Stimulated activated CD4-positive, alpha-beta T cell treated with anti-CD3 and anti-CD28 coated beads, TNF-alpha, amount 100 ng/mL, for 1 hour (primary cell): ENCODE measurements around the gene TBCD.

Experiments
- DNase-seq, 3 donors: peaks; one replicate each; pipeline ENCODE4 v3.0.0-alpha.2; 2020; ENCODE audit warnings: low read depth in 3 of 3, low spot score in 1 of 3

Gene TBCD

DNA sequence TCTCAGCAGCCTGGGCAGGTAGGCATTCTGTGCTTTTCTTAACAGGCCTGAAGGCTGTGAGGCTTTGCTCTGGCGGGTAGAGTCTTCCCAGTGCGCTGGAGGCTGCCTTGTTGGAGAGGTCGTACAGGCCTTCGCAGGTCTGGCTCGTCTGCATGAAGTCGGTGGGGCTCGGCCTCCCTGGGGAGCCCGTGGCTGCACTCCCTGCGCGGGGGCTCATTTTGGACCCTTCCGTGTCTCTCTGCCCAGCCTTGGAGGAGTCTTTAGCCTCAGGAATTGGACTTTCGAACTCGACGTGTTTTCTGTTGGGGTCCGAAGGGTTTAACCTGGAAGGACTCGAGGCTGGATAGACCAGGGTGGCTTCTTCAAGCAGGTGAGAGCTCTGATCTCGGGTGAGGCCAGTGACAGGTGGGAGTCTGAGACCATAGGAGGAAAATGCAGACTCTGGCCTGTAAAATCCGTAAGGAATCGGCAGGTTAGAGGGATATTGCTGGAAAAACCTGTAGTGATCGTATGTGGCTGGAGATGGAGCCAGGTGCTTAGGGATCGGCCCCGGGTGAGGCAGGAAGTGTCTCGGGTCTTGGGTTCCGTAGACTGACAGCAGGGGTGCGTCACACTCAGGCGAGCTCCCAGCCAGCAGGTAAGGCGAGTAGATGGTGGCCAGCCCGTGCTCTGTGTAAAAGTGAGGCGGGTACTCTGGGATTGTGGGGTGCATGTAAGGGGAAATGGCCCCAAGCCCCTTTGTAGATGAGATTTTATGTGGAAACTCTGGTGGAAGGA lies 79.4 kb downstream of the TBCD start:
- DNase-seq: no peak

DNA sequence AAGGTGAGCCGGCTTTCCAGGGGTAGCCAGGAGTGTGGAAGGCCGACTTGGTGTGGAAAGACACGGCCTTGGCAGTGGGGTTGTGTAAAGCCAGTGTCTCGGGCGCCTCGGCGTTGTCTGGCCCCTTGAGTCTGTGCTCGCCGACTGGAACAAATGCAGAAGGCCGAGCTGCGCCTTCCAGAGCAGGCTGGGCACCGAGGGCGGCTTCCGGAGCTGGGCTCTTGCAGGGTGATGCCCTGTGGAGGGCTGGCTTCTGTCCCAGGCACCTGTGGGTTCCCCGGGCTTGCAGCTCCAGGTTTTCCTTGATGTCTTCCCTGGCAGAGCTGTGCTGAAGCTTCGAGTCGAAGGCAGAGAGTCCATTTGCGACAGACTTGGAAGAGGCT lies 79.9 kb downstream of the TBCD start:
- no peak for DNase-seq

DNA sequence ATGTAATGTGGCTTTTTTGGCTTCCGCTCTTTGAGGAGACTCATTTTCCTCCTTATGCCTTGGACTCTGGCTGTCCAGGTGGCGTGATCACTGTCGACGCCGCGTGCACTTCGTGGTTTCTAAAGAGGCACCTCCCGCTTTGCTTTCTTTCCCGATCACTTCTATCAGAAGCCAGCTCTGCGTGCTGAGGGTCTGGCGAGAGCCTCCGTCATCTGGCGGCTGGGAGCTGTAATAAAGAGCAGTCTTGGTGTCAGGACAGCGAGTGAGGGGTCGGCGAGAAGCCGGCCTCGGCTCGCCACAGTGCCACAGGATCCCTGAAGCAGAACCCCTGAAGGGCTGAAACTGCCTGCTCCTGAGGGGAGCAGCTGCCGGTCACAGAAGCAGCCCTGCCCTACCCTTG lies 80.5 kb downstream of the TBCD start:
- DNase-seq: no peak

DNA sequence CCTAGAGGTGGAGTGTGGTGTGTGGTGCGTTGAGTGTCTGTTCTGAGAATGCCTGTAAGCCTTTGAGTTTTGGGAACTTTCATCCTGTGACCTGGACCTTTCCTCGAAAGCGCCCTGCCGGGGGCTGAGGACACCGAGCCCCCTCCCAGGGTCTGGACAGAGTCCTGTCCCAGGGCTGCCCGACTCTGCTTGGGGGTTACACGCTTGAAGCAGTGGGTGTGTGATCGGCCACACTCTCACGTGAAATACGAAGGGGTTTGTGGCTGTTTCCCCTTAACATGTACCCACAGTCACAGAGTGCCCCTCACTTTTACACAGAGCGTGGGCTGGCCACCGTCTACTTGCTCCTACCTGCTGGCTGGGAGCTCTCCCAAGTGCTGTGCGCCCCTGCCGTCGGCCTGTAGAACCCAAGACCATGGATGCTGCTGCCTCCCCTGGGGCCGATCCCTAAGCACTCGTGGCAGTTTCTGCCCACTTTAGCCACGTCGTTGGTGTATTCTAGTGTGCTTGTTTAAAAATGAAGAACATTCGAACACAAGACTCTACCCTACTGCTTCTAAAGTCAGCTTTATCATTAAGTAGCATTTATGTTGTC lies 81.1 kb downstream of the TBCD start:
- DNase-seq: no peak

DNA sequence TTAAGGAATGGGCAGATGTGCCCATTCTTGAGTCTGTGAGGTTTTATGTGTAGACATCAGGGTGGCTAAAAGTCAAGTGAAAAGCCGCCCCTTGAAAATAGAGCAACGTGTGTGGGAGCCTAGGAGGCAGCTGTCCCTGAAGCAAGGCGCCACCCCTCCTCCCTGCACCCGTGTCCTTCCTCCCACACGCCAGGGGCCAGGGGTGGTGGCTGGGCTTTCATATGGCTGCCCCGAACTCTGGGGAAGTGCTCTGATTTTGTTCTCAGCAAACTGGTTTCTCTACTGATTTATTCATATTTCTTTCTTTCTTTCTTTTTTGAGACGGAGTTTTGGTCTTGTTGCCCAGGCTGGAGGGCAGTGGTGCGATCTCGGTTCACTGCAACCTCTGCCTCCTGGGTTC lies 83.3 kb downstream of the TBCD start:
- DNase-seq: no peak

DNA sequence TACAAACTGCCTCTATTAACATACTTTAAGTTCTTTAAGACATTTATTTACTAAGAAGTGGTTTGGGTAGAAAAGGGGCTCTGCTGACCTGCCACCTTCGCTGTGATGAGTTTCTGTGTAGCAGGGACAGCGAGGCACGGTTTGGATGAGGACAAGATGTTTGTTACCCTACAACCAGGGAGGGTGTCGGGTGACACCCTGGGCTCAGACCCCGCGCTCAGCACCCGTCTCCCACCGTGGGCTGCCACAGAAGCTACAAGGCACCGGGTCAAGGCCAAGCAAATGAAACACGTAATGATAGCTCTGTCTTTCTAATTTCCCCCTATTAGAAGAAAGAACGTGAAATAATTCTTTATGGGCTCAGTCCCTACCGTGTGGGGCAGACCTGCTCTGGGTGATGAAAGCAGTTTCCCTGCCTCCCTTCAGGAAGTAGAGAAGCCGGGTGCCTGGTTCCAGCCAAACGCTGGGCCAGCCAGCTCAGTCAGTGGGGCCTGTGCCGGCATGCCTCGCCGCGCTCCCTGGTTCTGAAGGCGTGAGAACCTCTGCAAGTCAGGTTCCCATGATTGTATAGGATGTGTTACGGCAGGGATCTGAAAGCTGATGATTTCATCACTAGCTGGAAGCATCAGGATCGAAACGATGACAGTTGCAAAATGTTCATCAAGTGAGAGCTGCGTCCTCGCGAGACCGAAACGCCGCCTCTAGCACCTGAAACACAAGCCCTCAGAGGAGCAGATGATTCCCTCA lies 84.1 kb downstream of the TBCD start:
- DNase-seq: no peak

DNA sequence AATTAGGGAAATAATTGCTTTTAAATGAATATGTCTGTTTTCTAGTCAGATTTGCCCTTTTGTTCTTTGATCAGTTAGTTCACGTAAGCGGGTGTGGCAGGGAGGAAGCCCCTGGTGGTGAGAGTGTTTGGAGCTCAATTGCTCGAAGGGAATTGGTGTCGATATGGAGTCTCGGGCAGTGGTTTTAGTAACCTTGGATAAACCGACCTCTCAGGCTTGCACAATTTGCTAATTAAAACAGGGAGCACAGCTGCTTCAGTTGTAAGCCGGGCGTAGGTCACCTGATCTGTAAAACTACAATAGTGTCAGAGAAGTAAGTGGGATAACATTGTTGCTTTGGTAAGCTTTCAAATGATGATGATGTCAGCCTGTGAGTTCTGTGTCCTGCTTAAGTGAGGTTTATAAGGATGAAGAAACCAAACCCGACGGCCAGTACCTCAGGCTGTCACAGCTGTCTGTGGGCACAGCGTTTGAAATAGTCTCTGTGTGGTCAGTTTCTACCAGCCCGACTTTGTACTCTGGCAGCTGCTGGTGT lies 85.0 kb downstream of the TBCD start:
- DNase-seq: no peak

DNA sequence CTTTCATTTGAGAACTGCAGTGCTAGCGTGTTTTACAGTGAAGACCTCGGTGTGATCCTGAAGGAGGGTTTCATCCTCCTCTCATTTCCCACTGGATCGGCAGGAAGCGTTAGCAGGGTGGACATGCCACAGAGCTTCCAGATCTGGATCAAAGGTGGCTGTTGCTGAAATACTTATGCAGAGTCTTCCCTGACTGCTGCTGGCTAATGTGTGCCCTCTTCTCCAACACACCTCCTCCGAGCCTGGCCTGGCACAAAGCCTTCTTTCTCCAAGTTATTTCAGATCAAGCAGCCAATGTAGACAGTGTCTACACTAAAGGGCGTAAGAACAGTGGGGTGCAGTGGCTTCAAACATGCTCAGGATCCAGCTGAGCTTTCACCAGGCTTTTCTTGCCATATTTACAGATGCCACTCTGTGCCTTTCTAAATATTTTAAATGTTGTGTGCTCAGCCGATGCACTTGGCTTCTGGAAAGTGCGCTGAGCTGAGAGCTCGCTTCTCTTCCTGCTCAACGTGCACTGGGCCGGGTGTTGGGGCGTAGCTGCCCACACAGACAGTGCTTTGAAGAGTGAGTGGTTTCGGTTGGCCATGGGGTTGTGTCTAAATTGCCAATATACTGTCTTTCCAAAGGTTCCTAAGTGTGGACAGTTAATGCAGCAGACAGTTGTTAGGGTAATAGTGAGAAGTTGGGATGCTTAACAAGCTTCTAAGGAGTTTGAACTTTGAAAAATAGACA lies 85.9 kb downstream of the TBCD start:
- DNase-seq: no peak

DNA sequence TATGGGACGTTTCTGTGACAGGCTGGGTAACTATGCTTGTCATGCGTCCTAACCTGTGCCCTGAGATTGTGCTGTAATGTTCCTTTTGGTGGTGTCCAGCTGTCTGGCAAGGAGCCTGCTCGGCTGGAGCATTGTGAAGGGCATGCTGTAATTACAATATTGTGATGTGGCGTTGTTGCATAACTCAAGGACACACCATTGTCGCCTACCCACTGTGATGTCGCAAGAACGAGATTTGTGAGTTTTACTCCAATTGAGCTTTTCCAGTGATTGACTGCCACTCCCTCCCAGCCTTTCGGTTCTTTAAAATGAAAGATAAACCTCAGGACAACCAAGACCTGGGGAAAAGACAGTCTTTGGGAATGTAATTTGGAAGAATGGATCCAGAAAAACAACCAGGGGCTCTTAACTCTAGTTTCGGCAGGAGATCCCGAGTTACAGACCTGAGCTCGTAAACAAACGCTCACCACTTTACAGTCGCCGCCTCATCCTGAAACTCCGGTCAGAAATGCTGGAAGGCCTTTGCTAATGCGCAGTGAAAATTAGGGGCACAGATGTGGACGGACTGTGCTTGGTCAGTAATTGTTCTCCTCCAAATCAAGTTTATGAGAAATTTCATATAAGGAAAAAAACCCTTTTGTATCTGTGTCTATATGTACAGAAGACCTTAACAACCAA lies 86.7 kb downstream of the TBCD start:
- DNase-seq: no peak

DNA sequence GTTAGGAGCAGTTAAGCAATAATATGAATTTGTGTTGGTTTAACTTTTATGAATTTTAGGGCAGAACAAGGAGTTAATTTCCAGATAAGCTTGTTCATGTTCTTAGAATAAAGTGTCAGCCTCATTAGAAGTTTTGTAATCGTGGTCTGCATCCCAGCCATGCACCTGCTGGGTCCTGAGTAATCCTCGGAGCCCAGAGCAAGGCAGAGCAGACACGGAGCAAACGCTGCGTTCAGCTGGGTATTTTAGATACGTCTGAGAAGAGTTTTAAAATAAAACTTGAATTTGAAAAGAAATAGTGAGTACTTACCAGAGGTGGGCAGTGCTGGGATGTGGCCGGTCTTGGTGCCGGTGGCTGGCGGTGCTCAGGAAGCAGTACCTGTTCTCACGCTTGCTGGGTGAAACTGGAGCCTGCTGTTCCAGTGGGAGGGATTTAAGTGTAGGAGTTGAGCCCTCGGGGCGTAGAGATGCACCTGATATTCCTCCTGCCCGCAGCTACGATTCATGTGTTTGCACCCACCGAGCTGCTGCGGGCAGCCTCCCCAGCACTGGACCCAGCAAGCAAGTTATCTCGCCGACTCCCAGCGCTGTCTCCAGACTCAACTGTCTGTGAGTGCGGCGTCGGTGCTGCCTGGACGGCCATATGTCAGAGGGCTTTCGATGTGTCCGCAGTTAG lies 87.9 kb downstream of the TBCD start, which contains the start of gene ZNF750:
TSS of gene ZNF750 (minus strand) at position 406 of the 676 bp plus-strand sequence. CDS start 7,568 bp downstream, outside the sequence.
- no peak for DNase-seq

DNA sequence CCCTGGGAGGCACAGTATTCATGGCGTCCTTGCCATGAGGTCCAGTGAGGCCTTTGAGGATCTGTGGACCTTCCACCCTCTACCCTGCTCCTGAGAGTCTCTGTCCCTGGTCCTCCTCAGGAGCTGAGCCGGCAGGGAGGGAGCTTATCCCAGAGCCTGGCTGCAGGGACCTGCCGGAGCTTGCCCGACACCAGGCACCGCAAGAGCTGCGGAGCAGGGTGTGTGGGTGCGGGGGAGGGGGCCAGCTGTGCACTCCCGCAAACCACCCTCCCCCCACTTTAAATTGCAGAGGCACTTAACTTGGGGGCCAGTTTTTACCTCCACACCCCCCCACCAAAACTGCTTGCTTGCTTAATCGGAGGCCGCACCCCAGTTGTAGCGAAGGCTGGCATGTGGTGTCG lies 88.6 kb downstream of the TBCD start:
- no peak for DNase-seq

DNA sequence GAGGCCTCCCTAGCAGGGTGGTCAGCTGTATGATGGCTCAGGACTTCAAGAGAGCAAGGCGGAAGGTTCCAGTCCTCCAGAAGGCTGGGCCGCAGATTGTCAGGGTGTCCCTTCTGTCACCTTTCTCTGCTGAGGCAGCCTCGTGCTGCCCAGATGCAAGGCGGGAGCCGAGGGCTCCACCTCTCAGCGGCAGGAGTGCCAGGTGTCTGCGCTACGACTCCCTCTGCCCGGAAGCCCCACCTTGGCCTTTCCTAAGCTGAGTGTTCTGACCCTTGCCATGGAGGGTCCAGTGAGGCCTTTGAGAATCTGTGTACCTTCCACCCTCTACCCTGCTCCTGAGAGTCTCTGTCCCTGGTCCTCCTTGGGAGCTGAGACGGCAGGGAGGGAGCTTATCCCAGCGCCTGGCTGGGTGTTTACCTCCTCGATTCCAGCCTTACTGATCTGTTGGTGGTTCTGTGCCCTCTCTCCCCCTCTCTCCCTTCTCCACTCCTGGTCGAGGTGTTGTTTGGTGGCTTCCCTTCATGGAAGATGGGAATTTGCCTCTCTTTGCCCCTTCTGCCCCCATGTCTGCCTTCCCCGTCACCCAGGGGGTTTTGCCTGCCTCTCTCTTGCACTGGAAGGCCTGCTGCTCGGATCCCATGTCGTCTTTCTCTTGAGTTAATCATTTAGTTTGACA lies 90.2 kb downstream of the TBCD start:
- DNase-seq: no peak

DNA sequence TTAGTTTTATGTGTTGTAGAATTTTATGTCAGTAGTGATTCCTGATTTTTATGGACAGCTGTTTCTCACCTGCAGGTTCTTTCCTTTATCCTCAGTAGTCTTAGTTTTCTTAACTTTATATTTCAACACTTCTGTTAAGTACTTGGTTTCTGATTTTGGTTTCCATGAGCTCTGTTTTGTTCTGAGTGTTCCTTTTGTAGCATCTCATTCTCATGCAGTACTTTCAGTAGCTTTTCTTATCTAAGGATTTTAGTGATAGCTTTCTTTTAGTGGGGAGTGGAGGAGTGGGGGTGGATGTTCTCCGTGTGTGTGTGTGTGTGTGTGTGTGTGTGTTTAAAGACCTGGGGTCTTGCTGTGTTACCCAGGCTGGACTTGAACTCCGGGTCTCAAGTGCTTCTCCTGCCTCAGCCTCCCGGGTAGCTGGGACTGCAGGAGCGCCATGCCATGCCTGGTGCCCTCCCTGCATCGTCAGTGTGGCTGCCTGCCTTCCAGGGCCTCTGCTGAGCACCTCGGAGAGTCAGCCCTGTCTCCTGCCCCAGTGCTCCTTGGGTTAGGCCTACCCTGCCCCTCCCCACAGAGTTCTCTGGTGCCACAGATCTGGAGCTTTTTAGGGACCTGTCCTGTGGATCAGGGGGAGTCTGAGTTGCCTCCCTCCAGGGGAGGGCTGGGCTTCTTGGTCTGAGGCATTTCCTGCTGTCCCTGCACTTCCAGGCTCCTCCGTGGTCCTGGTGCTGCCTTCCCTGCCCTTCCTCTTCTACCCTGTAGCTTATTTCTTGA lies 92.2 kb downstream of the TBCD start:
- no peak for DNase-seq

DNA sequence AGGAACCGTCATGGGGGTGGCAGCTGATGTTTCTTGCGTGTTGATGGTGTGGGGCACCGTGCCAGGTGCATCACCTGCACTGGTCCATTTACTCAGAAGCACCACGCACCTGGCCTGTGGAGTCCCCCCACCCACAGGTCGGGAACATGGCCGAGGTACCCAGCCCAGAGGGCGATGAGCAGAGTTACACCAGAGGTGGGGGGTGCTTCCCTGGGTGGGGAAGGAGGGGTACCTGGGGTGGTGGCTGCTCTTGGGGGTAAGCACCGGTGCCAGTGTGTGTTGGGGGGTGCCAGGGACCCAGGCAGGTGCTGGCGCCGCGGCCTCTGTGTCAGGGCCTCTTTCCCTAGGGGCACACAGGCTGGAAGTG lies 92.9 kb downstream of the TBCD start:
- no peak for DNase-seq

DNA sequence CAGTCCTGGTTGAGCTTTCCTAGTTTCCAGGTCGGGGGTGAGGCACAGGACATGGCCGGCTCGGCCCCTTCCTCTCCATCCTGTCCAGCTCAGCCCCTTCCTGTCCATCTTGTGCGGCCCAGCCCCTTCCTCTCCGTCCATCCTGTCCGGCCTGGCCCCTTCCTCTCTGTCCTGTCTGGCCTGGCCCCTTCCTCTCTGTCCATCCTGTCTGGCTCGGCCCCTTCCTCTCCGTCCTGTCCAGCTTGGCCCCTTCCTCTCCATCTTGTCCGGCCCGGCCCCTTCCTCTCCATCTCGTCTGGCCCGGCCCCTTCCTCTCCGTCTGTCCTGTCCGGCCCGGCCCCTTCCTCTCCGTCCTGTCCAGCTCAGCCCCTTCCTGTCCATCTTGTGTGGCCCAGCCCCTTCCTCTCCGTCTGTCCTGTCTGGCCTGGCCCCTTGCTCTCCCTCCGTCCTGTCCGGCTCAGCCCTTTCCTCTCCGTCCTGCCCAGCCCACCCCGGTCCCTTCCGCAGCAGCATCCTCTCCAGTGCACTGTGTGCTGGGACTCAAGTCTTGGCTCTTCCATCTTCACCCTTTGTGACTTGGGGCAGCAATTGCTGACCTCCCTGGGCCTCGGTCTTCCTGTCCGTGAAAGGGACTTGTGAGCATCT lies 93.4 kb downstream of the TBCD start:
- DNase-seq: no peak

DNA sequence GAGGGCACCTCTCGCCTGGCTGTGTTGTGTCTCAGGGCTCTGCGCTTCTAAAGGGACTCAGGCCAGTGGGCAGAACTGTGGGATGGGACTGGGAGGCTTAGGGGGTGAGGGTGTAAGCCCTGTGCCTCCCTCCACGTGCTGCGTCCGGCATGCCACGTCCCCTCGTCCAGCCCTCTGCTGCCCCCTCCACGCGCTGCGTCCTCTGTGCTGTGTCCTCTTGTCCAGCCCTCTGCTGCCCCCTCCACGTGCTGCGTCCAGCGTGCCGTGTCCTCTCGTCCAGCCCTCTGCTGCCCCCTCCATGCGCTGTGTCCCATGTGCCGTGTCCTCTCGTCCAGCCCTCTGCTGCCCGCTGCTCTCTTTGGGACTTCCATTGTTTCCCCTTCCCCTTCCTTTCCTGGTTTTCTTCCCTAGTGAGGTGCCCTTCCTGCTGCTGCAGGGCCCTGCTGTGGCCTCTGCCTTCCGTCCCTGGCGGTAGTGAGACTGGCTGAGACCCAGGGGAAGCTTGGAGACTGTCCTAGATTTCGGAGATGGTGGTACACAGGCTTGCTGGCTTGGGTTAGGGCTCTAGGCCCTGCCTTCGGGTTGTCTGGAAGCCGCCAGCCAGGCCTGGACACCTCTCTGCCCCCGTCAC lies 94.3 kb downstream of the TBCD start:
- no peak for DNase-seq

DNA sequence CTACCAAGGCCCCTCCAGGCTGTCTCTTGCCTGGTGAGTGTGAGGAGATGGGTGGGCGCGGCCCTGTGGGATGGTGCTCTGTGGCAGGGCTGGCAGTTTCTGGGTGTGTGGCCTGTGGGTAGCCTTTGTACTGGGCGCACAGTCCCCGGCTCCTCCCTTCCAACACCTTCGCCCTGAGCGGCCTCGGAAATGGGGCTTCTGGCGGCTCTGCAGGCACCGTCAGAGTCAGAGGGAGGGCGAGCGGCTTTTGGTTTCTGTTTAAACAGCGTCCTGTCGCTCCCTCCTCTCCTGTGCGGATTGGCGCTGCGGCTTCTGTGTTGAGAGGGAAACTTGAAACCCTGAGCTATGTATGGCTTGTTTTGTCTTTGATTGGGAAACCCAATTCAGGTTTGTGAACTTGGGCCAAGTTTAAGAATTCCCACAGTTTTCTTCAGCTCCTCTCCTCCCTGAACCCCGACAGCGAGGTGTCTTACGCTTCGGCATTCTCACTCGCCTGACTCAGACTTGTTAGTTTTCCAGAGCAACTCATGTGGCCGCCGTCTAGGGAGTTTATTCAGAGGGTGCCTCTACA lies 96.2 kb downstream of the TBCD start:
- no peak for DNase-seq
